Activated gamma-delta T cell treated with anti-CD3 and anti-CD28 coated beads, Interleukin-2, amount 50 U/mL, for 16 hours (primary cell): Measurements from ENCODE around the gene ABCC4.

Source experiments
- DNase-seq: peaks from one replicate; pipeline ENCODE4 v3.0.0-alpha.2; 2020; ENCODE audit warnings: low read depth

The ABCC4 gene

GRCh38 chr13:95056266-95056665 is 245.0 kb downstream of the ABCC4 start:
- no peak for DNase-seq

DNA sequence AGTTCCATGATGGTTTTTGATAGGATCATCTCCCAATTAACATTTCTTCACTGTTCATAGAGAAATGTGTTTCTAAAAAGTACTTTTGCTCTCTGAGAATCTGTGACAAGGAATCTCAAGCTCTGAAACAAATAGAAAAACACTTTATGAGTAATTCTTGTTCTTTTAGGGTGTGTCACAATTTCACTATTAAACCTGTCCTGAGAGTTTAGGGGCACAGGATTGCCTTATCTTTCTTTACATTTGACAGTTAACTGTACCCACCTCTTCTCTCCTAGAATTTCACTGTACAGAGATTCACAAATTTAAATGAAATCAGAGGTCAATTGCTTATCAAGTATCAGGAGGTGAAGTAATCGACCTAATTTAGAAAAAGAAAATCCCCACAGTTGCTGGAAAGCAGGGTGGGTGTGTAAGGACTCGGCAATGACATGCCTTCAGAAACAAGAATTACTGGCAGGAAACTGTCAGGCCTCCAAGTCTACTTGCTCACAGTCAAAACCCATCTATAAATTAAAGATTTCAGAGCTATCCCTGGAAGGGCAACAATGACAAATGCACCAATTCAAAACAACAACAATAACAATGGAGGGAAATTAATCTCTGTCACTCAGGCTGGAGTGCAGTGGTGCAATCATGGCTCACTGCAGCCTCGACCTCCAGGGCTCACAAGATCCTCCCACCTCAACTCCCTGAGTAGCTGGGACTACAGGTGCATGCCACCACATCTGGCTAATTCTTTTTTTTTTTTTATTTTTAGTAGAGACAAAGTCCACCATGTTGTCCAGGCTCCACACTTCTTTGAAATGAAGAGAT is 250.2 kb downstream of the ABCC4 start:
- DNase-seq: no peak

DNA sequence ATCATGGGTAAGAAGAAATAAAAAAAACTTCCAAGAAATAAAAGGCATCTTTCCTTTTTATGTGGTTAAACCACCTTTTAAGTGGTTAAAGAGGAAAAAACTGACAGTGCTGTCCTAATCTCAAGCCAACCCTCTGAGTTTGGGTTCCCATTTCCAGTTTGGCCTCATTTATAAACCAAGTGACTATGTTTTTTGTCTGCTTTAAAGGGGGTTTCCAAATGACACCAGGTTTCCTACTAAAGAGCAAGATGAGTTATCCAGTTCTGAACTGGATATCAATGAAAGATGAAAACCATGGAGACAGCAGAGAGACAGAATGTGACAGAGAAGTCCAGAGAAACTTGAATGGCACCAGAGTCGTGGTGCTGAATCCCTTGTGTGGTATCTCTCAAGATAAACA is 251.5 kb downstream of the ABCC4 start:
- DNase-seq: no peak

GRCh38 chr13:95044452-95045205 is 256.6 kb downstream of the ABCC4 start:
- DNase-seq: no peak

- no peak for DNase-seq
Observed at GRCh38 chr13:95039415-95039814, 261.8 kb downstream of the ABCC4 start.

DNA sequence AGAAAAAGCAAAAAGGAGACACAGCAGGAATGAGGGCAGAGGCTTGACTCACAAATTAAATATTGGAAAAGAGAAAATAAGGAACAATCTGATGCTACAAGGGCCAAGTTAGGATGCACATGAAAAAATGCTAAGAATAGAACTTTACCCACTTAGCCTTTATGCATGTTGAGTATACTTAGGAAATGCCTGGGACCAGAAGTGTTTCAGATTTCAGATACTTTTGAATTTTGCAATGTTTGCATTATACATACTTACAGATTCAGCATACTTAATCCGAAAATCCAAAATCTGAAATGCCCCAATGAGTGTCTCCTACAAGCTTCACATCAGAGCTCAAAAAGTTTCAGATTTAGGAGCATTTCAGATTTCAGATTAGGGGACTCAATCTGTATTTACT is 262.3 kb downstream of the ABCC4 start:
- no peak for DNase-seq

DNA sequence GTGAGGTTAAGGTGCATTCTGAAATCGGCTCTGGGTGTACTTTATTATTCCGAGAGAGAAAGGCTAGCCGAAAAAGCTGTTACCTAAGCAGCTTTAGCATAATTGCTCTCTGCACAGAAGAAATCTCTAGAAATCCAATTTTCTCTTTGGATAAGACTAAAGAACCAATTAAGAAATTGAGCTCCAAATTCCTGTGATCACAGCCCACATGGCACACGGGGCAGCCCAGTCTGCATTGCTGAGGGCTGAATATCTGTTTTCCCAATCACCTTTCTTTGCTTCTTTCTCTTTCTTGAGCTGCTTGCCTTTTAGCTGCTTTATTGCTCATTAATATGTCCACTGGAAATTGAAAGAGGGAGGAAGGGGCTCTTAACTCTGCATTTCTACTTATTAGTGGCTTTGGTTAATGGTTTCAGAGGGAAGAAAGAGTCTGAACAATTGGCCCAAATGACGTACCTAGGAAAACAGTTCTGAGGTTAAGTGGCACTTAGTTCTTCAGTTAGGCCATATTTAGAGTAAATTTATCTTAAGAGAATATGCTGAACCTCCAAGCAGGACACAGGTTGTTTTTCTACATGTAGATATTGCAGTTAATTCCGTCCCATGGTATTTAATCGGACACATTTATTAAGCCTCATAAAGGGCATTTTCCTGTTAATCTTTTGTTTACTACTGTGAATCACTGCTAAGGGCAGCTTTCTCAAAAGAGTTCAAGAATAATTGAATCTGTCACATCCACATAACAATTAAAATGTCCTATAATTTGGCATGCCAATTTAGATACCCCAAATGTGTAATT is 265.7 kb downstream of the ABCC4 start:
- no peak for DNase-seq

GRCh38 chr13:95033890-95034289 is 267.4 kb downstream of the ABCC4 start:
- DNase-seq: no peak

- no peak for DNase-seq
Observed at GRCh38 chr13:95032121-95032520, 269.1 kb downstream of the ABCC4 start.

- no peak for DNase-seq
Observed at GRCh38 chr13:95030821-95031343, 270.4 kb downstream of the ABCC4 start.

GRCh38 chr13:95027638-95028037 is 273.6 kb downstream of the ABCC4 start:
- DNase-seq: no peak

- DNase-seq: no peak
Observed at GRCh38 chr13:95025116-95025515, 276.1 kb downstream of the ABCC4 start.

GRCh38 chr13:95023405-95023804 is 277.8 kb downstream of the ABCC4 start:
- no peak for DNase-seq

- no peak for DNase-seq
Observed at GRCh38 chr13:95020298-95020987, 280.8 kb downstream of the ABCC4 start.

GRCh38 chr13:95019886-95020285 is 281.4 kb downstream of the ABCC4 start:
- DNase-seq: no peak

GRCh38 chr13:95007322-95007721 is 293.9 kb downstream of the ABCC4 start:
- no peak for DNase-seq

GRCh38 chr13:95005300-95005699 is 296.0 kb downstream of the ABCC4 start:
- DNase-seq: no peak

DNA sequence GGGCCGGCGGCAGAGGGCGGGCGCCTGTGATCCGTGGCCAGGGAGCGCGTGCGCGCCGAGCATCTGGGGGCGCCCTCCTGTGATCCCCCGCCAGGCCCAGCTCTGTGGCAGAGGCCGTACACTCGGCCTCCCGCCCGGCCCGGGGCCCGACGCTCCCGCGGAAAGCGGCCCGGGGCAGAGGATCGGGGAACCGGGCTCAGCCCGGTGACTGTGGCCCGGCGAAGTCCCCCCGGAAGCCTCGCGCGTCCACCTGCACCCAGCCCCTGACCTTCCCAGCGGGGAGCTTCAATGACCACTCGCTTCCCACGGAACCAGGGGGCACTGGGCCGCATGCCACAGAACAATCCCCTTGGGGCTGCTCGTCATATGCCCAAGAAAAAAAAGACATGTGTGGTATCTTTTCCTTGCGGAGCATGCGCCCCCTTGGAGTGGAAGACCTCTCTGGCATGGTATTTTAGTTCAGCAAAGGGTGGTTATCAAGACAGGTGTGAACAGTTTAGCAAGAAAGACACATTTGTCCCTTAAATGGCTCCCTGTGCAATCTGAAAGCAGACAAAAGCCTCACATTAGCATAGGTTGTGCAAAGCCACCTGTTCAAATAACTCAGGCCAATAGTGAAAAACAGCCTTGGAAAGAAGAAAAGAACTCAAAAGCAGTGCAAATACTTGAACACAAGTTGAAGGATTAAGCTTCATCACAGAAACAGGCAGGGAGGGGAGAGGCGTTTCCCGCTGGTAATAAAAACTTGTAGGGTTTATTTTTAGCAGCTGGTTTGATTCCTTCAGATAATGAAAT is 298.0 kb downstream of the ABCC4 start:
- no peak for DNase-seq

DNA sequence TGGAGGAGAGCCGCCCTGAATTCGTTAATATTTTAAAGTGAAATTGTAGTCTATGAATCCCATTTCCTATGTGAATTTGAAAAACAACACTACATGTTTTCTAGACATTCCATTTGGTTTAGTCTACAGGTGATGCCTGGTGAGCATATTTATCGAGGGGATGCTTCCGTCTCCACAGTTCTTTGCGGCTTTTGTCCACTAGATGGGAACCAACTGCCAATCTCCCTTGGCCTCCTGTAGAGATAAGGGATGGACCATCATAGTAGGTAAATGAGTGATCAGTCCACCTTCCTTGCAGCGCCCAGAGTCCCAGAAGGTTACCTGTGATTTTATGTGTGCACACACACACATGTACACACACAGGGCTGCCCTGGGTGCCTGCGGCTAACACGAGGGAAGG is 299.1 kb downstream of the ABCC4 start:
- no peak for DNase-seq

GRCh38 chr13:94999871-95000270 is 301.4 kb downstream of the ABCC4 start:
- DNase-seq: no peak

DNA sequence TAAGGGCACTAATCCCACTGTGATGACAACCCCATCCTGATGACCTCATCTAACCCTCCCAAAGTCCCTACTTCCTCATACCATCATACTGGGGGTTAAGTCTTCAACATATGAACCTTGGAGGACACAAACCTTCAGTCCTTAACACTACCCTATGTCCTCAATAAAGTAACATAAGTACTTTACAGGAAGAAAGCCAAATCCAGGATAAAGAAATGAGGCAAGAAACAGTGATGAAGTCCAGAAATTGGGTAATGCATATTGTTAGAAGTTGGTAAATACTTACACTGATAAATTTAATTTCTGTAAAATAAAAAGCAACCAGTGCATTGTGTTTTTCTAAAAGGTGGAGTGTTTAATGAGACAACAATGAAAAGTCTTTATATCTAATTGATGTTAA is 304.1 kb downstream of the ABCC4 start:
- no peak for DNase-seq
